Spinal cord (tissue), 10 donors: ENCODE results near the gene CLRN2. TPM values are rescaled to one million over a fixed set of nuclear protein-coding genes. Genes with fewer than 3 reads are reported as not detected.
"Not testable (repeated sequence)": the region's sequence is repeated elsewhere in the genome, so short reads cannot be mapped to it uniquely, and the experiment has no call there.

Experiments
- DNase-seq, 6 donors: peaks; one replicate each; pipeline versions ENCODE4 v3.0.0 to v3.0.0-alpha.2; 2013 to 2015; ENCODE audit warnings: low spot score in 6 of 6, low read depth in 4 of 6
- H3K27ac ChIP-seq: one replicate; pipeline ENCODE4 v1.5.1; 2013; ENCODE audit warnings: low read depth, low read length, control low read depth
- H3K27me3 ChIP-seq: one replicate; pipeline ENCODE4 v1.6.1; 2013; ENCODE audit warnings: low read length; ENCODE audit not compliant: control insufficient read depth, insufficient read depth
- H3K36me3 ChIP-seq: one replicate; pipeline ENCODE4 v1.6.1; 2013; ENCODE audit warnings: low read length; ENCODE audit not compliant: control insufficient read depth, insufficient read depth
- H3K4me1 ChIP-seq: one replicate; pipeline ENCODE4 v1.6.1; 2013; ENCODE audit warnings: low read length; ENCODE audit not compliant: control insufficient read depth, insufficient read depth
- H3K4me3 ChIP-seq: one replicate; pipeline ENCODE4 v1.5.1; 2013; ENCODE audit warnings: low read depth, low read length, control low read depth
- H3K9me3 ChIP-seq: one replicate; pipeline ENCODE4 v1.6.1; 2013; ENCODE audit warnings: low read length; ENCODE audit not compliant: control insufficient read depth, insufficient read depth
- WGBS: methylation state at CpG from one replicate; pipeline ENCODE4 v1.1.5; 2013; ENCODE audit warnings: missing lambda C conversion rate; ENCODE audit not compliant: insufficient coverage; 5-methylcytosine and 5-hydroxymethylcytosine counted together
- polyA plus RNA-seq, 2 donors: library from polyadenylated mRNA; unstranded; fragments of 120-200 nt; gene quantifications; one replicate each; pipeline ENCODE4 v1.2.1, GENCODE V29; 2013; ENCODE audit not compliant: insufficient read length in 2 of 2
- total RNA-seq, 2 donors: library from RNA; depleted of rRNA in 1 of 2; stranded (reverse); fragments of 120-200 nt in 1 of 2; fragments of >200 nt in 1 of 2; gene quantifications; one replicate each; pipeline versions ENCODE4 v1.2.3 to v1.2.4, GENCODE V29; 2013 to 2014
- donor health status: healthy.

The CLRN2 gene
- total and polyA plus RNA-seq, 4 donors = 0.20 TPM; not detected in 3

DNA sequence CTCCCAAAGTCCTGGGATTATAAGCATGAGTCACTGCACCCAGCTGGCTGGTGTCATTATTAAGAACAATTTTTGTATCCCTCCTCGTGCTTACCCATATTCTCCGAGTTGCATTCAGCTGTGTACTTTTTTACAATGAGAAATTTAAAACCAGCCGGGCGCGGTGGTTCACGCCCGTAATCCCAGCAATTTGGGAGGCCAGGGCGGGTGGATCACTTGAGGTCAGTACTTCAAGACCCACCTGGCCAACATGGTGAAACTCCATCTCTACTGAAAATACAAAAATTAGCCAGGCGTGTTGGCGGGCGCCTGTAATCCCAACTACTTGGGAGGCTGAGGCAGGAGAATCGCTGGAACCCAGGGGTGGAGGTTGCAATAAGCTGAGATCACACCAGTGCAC, 60.2 kb downstream of the CLRN2 start:
- WGBS = 98% methylated on average over 8 of the region's 12 CpGs
- H3K4me3 ChIP-seq, H3K9me3 ChIP-seq, H3K27me3 ChIP-seq, DNase-seq, H3K36me3 ChIP-seq, H3K27ac ChIP-seq: not testable (repeated sequence)
- peaks cover 19% of the 10 kb centered on the region for H3K4me1 ChIP-seq

Other genes starting within 250 kb of the CLRN2 start
- gene QDPR, start 3.1 kb upstream of the CLRN2 start, total RNA-seq = 10 to 100 TPM; 13.6 to 52.7 TPM
- gene QDPR, start 3.1 kb upstream of the CLRN2 start, polyA plus RNA-seq = 100 to 1,000 TPM; 103 to 115 TPM
- gene LAP3, start 62.0 kb downstream of the CLRN2 start, total RNA-seq = 10 to 100 TPM; 74.6 to 76.6 TPM
- 10 to 100 TPM; 54.6 to 58.6 TPM for gene LAP3, start 62.0 kb downstream of the CLRN2 start, polyA plus RNA-seq
- gene MED28, start 99.5 kb downstream of the CLRN2 start, total RNA-seq = 10 to 100 TPM; 21.1 to 26.4 TPM
- gene MED28, start 99.5 kb downstream of the CLRN2 start, polyA plus RNA-seq = 10 to 100 TPM; 40.2 to 45.1 TPM